Measurements from ENCODE around the gene PLA2G3. TPM values are rescaled to one million over a fixed set of nuclear protein-coding genes. Genes with fewer than 3 reads are reported as not detected.

PLA2G3 gene, protein sequence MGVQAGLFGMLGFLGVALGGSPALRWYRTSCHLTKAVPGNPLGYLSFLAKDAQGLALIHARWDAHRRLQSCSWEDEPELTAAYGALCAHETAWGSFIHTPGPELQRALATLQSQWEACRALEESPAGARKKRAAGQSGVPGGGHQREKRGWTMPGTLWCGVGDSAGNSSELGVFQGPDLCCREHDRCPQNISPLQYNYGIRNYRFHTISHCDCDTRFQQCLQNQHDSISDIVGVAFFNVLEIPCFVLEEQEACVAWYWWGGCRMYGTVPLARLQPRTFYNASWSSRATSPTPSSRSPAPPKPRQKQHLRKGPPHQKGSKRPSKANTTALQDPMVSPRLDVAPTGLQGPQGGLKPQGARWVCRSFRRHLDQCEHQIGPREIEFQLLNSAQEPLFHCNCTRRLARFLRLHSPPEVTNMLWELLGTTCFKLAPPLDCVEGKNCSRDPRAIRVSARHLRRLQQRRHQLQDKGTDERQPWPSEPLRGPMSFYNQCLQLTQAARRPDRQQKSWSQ
- total RNA-seq: not detected

DNA sequence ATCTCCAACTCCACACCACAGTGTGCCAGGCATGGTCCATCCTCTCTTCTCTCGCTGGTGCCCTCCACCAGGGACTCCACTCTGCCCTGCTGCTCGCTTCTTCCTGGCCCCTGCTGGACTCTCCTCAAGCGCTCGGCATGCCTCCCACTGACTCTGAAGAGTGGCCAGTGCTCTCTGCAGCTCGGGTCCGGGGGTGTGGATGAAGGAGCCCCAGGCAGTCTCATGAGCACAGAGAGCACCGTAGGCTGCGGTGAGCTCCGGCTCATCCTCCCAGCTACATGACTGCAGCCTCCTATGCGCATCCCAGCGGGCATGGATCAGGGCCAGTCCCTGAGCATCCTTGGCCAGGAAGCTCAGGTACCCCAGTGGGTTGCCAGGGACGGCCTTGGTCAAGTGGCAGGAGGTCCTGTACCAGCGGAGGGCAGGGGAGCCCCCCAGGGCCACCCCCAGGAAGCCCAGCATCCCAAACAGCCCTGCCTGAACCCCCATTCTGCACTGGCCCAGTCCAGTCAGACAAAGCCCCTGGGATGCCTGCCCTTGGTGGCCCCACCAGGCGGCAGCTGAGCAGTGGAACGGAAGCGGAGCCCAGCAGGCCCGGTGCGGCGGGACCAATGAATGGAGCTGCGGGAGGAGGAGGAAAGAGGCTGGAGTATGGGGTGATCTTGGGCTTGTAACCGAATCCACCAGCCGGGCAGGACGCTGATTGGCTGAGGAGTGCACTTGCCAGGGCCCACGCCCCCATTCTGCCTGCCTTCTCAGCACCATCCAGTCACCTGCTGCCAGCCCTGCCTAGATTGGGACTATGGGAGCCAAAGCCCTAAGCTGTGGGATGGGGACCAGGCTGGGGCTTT lies at the start of gene PLA2G3:
TSS of gene PLA2G3 (minus strand) at position 643 of the 851 bp plus-strand sequence. CDS start at position 489, 154 bp downstream.
- no peak for TF ChIP-seq EP300 (IDR thresholded peaks at IDR 0.05)
- TF ChIP-seq POLR2AphosphoS5 (IDR thresholded peaks at IDR 0.05): no peak
- TF ChIP-seq POLR2A (IDR thresholded peaks at IDR 0.05; ENCODE audit: low read depth): no peak
- TF ChIP-seq, protein P1, sequence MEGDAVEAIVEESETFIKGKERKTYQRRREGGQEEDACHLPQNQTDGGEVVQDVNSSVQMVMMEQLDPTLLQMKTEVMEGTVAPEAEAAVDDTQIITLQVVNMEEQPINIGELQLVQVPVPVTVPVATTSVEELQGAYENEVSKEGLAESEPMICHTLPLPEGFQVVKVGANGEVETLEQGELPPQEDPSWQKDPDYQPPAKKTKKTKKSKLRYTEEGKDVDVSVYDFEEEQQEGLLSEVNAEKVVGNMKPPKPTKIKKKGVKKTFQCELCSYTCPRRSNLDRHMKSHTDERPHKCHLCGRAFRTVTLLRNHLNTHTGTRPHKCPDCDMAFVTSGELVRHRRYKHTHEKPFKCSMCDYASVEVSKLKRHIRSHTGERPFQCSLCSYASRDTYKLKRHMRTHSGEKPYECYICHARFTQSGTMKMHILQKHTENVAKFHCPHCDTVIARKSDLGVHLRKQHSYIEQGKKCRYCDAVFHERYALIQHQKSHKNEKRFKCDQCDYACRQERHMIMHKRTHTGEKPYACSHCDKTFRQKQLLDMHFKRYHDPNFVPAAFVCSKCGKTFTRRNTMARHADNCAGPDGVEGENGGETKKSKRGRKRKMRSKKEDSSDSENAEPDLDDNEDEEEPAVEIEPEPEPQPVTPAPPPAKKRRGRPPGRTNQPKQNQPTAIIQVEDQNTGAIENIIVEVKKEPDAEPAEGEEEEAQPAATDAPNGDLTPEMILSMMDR (IDR thresholded peaks at IDR 0.05): no peak
- Histone ChIP-seq H3K4me1 (no peaks in the 10 kb centered on the region), H3K36me3 (no peaks in the 10 kb centered on the region), H3K4me3 (no peak within 1 kb of the TSS), H3K9me3 (no peaks in the 10 kb centered on the region), H3K27ac (replicated peaks in 1 of 4) (no peak within 1 kb of the TSS), H3K27me3 (peaks cover 0 to 23% (median 0%) of the 10 kb centered on the region in 4 donors)
- intact Hi-C loops (cut with DNase I): loop anchor here (10.0 kb wide), 1 partner anchor 375 kb away; no protein-coding TSS in a partner anchor
- 42% methylated on average over 24 of the region's 24 CpGs for WGBS
- DNase-seq (ENCODE audit: extremely low spot score): no peak

DNA sequence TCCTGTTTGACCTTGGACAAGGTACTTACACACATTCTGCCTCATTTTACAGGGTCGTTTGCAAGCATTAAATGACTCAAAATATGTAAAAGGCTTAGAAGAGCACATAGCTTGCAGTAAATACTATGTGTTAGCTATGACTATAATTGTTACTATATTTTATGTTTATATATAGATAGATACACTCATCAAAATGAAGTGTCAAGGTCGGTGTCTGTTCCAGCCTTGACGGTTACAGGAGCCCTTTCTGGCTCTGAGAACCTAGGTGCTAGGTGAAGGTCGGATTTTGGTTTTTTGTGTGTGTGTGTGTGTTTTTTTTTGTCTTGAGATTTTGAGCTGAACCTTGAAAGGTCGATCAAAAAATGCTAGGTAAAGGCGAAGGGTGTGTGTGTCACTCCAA lies 47.3 kb upstream of the PLA2G3 start:
- WGBS: 85% methylated on average over 6 of the region's 6 CpGs
- Histone ChIP-seq H3K27ac (replicated peaks in 1 of 4) (no peak overlapping the region), H3K4me1 (peaks cover 0 to 21% (median 5%) of the 10 kb centered on the region in 4 donors), H3K36me3 (peaks cover 9 to 72% (median 52%) of the 10 kb centered on the region in 4 donors), H3K27me3 (no peaks in the 10 kb centered on the region), H3K4me3 (no peak overlapping the region), H3K9me3 (no peaks in the 10 kb centered on the region)
- no peak for DNase-seq (ENCODE audit: extremely low spot score)
- intact Hi-C loops (cut with DNase I): no loop called here
- TF ChIP-seq POLR2AphosphoS5 (IDR thresholded peaks at IDR 0.05): no peak
- TF ChIP-seq, protein P1 (IDR thresholded peaks at IDR 0.05): no peak
- TF ChIP-seq POLR2A (IDR thresholded peaks at IDR 0.05; ENCODE audit: low read depth): no peak
- no peak for TF ChIP-seq EP300 (IDR thresholded peaks at IDR 0.05)

DNA sequence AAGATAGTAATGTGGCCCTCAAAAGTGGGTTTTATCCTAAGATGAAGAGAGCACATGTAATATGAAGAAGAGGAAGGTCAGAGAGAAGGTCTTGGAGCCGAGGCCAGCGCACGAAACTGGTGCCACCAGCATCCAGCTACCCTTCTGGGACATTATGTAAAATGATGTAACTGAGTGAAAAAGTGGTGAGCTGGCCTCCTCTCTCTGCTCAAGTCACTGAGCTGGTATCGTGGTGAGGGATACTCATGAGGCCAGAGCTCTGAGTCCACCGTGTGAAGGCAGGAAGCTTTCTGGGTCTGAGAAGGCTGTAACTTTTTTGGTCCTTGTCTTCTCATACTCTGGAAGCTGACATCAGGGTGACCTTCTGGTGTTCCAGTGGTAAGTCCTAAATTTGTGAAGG lies 44.7 kb upstream of the PLA2G3 start:
- Histone ChIP-seq H3K27ac (replicated peaks in 1 of 4) (no peak overlapping the region), H3K36me3 (peaks cover 9 to 56% (median 38%) of the 10 kb centered on the region in 4 donors), H3K4me3 (no peak overlapping the region), H3K27me3 (no peaks in the 10 kb centered on the region), H3K4me1 (peaks cover 0 to 3% (median under 1%) of the 10 kb centered on the region in 4 donors), H3K9me3 (no peaks in the 10 kb centered on the region)
- intact Hi-C loops (cut with DNase I): no loop called here
- WGBS: 95% methylated on average over 5 of the region's 5 CpGs
- DNase-seq (ENCODE audit: extremely low spot score): no peak
- TF ChIP-seq POLR2AphosphoS5 (IDR thresholded peaks at IDR 0.05) (no peak), POLR2A (IDR thresholded peaks at IDR 0.05; ENCODE audit: low read depth) (no peak), EP300 (IDR thresholded peaks at IDR 0.05) (no peak)
- TF ChIP-seq, protein P1 (IDR thresholded peaks at IDR 0.05): no peak

DNA sequence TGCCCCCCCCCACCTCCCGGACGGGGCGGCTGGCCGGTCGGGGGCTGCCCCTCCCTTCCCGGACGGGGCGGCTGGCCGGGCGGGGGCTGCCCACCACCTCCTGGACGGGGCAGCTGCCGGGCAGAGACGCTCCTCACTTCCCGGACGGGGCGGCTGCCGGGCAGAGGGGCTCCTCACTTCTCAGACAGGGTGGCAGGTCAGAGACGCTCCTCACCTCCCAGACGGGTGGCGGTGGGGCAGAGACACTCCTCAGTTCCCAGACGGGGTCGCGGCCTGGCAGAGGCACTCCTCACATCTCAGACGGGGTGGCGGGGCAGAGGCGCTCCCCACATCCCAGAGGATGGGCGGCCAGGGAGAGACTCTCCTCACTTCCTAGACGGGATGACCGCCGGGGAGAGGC lies 43.7 kb upstream of the PLA2G3 start:
- 95% methylated on average over 16 of the region's 30 CpGs for WGBS
- intact Hi-C loops (cut with DNase I): no loop called here
- H3K9me3 ChIP-seq: no peaks in the 10 kb centered on the region
- DNase-seq (ENCODE audit: extremely low spot score): no peak
- H3K36me3 ChIP-seq: peaks cover 9 to 55% (median 32%) of the 10 kb centered on the region in 4 donors
- no peaks in the 10 kb centered on the region for H3K27me3 ChIP-seq
- no peak overlapping the region for H3K27ac ChIP-seq (replicated peaks in 1 of 4)
- peaks cover 7 to 13% (median 9%) of the 10 kb centered on the region in 4 donors for H3K4me1 ChIP-seq
- H3K4me3 ChIP-seq: no peak overlapping the region
- no peak for TF ChIP-seq EP300 (IDR thresholded peaks at IDR 0.05)
- TF ChIP-seq POLR2AphosphoS5 (IDR thresholded peaks at IDR 0.05): no peak
- TF ChIP-seq, protein P1 (IDR thresholded peaks at IDR 0.05): no peak
- no peak for TF ChIP-seq POLR2A (IDR thresholded peaks at IDR 0.05; ENCODE audit: low read depth)

Measured in esophagus muscularis mucosa (tissue), 4 donors.